Activated CD4-positive, alpha-beta T cell treated with anti-CD3 and anti-CD28 coated beads, Interleukin-10, Interleukin-2, amounts not matched to agents 100 ng/mL and 50 ng/mL, durations not matched to agents 16 hours and 8 hours (primary cell): Measurements from ENCODE around the gene IL4.
A peak's percentile ranks its signal among the peaks of the same experiment; 100 is the strongest.

Experiments
- DNase-seq: peaks from one replicate; pipeline ENCODE4 v3.0.0-alpha.2; 2020

IL4 gene

GRCh38 chr5:132658381-132659302 lies 15.1 kb upstream of the IL4 start:
- DNase-seq, result peak; percentile 29

- DNase-seq, result no peak
Measured at GRCh38 chr5:132659598-132660493, 13.9 kb upstream of the IL4 start.

- peak; percentile 25 for DNase-seq
Measured at GRCh38 chr5:132661231-132662003, 12.4 kb upstream of the IL4 start.

- no peak for DNase-seq
Measured at GRCh38 chr5:132662004-132662401, 11.8 kb upstream of the IL4 start.

- peak; percentile 83 for DNase-seq
Measured at GRCh38 chr5:132662925-132663770, 10.6 kb upstream of the IL4 start.

- peak; percentile 65 for DNase-seq
Measured at GRCh38 chr5:132663771-132664695, 9.8 kb upstream of the IL4 start.

- DNase-seq, result no peak
Measured at GRCh38 chr5:132664696-132665209, 9.0 kb upstream of the IL4 start.

GRCh38 chr5:132665574-132666080 lies 8.2 kb upstream of the IL4 start:
- DNase-seq, result no peak

GRCh38 chr5:132666310-132667123 lies 7.3 kb upstream of the IL4 start:
- DNase-seq, result no peak

GRCh38 chr5:132667309-132667708 lies 6.5 kb upstream of the IL4 start:
- no peak for DNase-seq

- no peak for DNase-seq
Measured at GRCh38 chr5:132667761-132668705, 5.8 kb upstream of the IL4 start.

GRCh38 chr5:132668706-132669454 lies 4.9 kb upstream of the IL4 start:
- no peak for DNase-seq

GRCh38 chr5:132669455-132669820 lies 4.4 kb upstream of the IL4 start:
- no peak for DNase-seq

- no peak for DNase-seq
Measured at GRCh38 chr5:132669966-132670882, 3.6 kb upstream of the IL4 start.

GRCh38 chr5:132671000-132671399 lies 2.8 kb upstream of the IL4 start:
- DNase-seq, result no peak

GRCh38 chr5:132673488-132673887 lies 301 bp upstream of the IL4 start:
- DNase-seq, result no peak
